RWPE1 (cell line): Measurements from ENCODE around the gene NHLRC1.

Experiments used
- CTCF ChIA-PET: fragments of 350-600 bp; sonication (Branson Sonifier 250); formaldehyde crosslinking; extraction: SDS; loops from one replicate; lab custom pipeline; 2021; lab: Yijun Ruan, JAX
- POLR2A ChIA-PET: fragments of 400-600 bp; formaldehyde crosslinking; extraction: SDS; loops from one replicate; lab custom pipeline; 2020; ENCODE audit warnings: antibody characterized with exemption; ENCODE audit not compliant: low non-redundant PET; lab: Yijun Ruan, JAX
- DNase-seq: peaks from one replicate; pipeline ENCODE4 v3.0.0; 2012; ENCODE audit warnings: low spot score
- H3K27ac ChIP-seq: fragments of 450-650 bp; 2 replicates; pipeline ENCODE4 v1.5.1; 2017
- TF ChIP-seq, protein P1 (sequence below): fragments of 450-650 bp; conservative IDR thresholded peaks from 2 replicates; pipeline ENCODE4 v1.5.1; 2017; ENCODE audit warnings: low read depth, mild to moderate bottlenecking

The NHLRC1 gene

DNA sequence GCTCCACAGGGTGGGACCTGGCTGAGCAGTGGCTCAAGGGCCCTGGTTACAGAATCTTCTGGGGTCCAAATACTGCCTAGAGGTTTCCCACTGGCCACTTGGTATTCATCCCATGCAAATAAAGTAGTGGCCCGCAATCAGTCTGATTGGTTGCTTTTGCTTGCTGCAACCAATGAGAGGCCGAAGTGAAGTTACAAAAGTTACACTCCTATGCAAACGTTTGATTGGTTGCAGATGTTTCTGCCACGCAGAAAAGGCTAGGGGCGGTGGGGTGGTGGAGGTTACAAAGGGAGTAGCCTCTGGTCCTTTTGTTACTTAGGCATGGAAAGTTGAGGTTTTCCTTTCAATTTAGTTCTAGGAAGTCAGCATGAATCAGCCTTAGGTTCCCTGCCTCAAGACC, 3.6 kb upstream of the NHLRC1 start:
- ChIA-PET CTCF (no interaction called here), POLR2A (no interaction called here)
- no peak overlapping the region for H3K27ac ChIP-seq
- DNase-seq: no peak
- TF ChIP-seq, protein P1, sequence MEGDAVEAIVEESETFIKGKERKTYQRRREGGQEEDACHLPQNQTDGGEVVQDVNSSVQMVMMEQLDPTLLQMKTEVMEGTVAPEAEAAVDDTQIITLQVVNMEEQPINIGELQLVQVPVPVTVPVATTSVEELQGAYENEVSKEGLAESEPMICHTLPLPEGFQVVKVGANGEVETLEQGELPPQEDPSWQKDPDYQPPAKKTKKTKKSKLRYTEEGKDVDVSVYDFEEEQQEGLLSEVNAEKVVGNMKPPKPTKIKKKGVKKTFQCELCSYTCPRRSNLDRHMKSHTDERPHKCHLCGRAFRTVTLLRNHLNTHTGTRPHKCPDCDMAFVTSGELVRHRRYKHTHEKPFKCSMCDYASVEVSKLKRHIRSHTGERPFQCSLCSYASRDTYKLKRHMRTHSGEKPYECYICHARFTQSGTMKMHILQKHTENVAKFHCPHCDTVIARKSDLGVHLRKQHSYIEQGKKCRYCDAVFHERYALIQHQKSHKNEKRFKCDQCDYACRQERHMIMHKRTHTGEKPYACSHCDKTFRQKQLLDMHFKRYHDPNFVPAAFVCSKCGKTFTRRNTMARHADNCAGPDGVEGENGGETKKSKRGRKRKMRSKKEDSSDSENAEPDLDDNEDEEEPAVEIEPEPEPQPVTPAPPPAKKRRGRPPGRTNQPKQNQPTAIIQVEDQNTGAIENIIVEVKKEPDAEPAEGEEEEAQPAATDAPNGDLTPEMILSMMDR: no peak

DNA sequence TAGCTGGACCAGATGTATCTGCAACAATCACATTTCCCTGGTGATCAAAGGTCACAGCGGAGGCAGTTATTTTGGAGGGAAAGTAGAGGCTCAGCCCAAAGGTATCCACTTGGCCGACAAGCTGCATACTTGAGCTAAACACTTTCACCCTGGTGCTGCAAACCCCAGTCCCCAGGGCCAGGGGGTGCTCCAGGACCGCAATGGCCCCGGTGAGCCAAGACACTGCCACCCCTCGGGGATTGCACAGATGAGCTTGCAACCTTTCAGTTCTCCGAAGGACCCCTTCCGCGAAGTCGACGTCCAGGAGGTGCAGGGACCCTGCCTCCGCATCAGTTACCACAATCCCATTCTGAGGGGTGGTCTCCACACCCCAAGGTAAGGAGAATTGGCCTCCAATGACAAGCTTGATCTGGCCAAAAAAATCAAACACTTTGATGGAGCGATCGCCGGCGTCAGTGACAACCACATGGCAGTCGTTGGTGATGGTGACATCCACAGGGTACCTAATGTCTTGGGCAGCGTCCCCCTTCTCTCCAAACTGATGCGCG, 823 bp downstream of the NHLRC1 start:
- ChIA-PET POLR2A (interaction anchor here (0.6 kb wide), 1 partner anchor 180 kb away, joined by 3 read pairs; no protein-coding TSS in a partner anchor), CTCF (interaction anchor here (0.5 to 1.1 kb wide), 4 partner anchors 23 to 1949 kb away, joined by 3 read pairs; no protein-coding TSS in a partner anchor)
- TF ChIP-seq, protein P1: no peak
- H3K27ac ChIP-seq: no peak overlapping the region
- DNase-seq: no peak

DNA sequence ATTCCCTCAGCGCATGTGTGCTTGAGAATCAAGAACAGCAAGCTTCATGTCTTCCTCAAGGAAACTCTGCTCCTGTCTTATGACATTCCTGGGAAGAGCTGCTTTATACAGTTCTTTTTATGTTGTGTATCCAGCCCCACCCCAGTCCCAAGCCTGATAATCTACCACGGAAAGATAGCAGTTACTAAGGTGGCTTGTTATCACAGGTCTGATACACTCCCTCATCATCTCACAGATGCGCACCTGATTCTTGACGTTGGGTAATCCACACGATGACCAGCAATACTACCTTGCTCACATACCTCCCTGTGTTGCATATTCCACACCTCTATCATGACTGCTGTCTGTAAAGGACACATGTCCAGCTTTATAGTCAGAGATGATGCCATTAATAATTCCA, 3.2 kb downstream of the NHLRC1 start:
- TF ChIP-seq, protein P1: no peak
- ChIA-PET POLR2A (no interaction called here), CTCF (interaction anchor here (0.6 kb wide), 1 partner anchor 146 kb away, joined by 5 read pairs; no protein-coding TSS in a partner anchor)
- DNase-seq: no peak
- no peak overlapping the region for H3K27ac ChIP-seq

DNA sequence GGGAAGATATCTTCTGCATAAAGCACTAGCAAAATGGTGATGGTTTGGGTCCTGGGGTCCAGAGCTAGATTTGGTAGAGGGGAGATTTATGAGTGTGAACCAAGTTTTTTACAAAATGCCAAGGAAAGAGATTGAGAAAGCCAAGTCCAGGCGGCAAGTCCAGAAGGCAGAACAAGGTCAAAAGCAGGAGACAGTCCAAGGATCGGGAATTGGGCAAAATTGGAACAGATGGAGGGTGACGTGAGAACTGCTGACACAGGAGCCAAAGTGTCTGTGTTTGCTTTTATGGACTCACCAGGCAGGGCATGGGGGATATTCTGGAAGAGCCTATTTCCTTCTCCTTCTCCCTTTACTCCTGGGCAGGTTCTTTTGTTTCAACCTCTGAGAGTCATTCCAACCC, 4.1 kb downstream of the NHLRC1 start:
- POLR2A ChIA-PET: no interaction called here
- no peak overlapping the region for H3K27ac ChIP-seq
- TF ChIP-seq, protein P1: no peak
- no peak for DNase-seq
- CTCF ChIA-PET: no interaction called here

DNA sequence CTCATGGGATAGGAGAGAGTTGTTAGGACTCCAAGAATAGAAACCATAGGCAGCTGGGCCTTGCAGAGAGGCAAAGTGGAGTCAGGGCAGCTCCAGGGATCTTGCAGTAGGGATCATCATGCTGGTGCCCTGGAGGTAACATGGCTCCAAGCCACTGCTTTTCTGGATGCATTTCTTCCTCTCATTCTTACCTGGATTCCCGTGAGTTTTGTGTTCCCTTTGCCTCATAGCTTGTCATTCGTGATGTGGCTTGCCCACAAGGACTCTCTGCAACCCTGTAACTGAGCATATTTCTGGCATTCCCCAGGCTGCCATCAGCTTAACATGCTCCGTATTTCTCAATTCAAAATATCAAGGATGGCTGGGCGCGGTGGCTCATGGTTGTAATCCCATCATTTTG, 5.3 kb downstream of the NHLRC1 start:
- CTCF ChIA-PET: interaction anchor here (0.6 to 0.7 kb wide), 2 partner anchors 70 to 542 kb away, joined by 3 to 4 read pairs; no protein-coding TSS in a partner anchor
- TF ChIP-seq, protein P1: no peak
- POLR2A ChIA-PET: interaction anchor here (0.7 kb wide), 1 partner anchor 72 kb away, joined by 5 read pairs; no protein-coding TSS in a partner anchor
- H3K27ac ChIP-seq: no peak overlapping the region
- no peak for DNase-seq

DNA sequence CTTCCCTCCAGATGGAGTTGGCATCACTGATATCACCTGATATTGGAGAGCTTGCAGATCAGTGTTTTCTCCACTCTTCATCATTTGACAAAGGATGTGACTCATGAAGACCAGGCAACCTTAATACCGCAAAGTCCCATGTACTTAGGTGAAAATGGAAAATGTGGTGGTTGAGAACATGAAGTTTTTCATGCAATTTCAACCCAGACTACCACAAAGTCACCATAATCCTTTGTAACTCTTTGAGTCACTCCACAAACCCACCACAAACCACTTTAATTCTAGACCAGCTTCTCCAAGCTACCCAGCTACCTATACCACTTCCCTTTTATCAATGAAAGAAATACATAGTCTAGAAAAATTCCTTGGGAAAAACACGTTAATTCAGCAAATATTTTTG, 7.1 kb downstream of the NHLRC1 start:
- TF ChIP-seq, protein P1: no peak
- H3K27ac ChIP-seq: no peak overlapping the region
- CTCF ChIA-PET: no interaction called here
- POLR2A ChIA-PET: interaction anchor here (0.7 kb wide), 1 partner anchor 20 kb away, joined by 3 read pairs; no protein-coding TSS in a partner anchor
- DNase-seq: no peak
